Bronchial epithelial cell (primary cell): ENCODE measurements around the gene CLDN5. TPM values are rescaled to one million over a fixed set of nuclear protein-coding genes. Genes with fewer than 3 reads are reported as not detected.
A peak's percentile ranks its signal among the peaks of the same experiment; 100 is the strongest.

Source experiments
- DNase-seq: peaks from one replicate; pipeline ENCODE4 v3.0.0-alpha.2; 2010; ENCODE audit warnings: low read depth
- FAIRE-seq: peaks from 2 replicates; lab custom pipeline; 2011; peaks lifted over from hg19 to GRCh38; lab: Jason Lieb, UNC
- H3K27me3 ChIP-seq: 2 replicates; pipeline ENCODE4 v1.5.1; 2011; ENCODE audit warnings: low read length; ENCODE audit not compliant: control insufficient read depth, insufficient read depth
- H3K36me3 ChIP-seq: 2 replicates; pipeline ENCODE4 v1.5.1; 2011; ENCODE audit warnings: low read length; ENCODE audit not compliant: control insufficient read depth, insufficient read depth
- H3K4me3 ChIP-seq: 2 replicates; pipeline ENCODE4 v1.5.1; 2011; ENCODE audit warnings: mild to moderate bottlenecking, low read depth, low read length, control low read depth
- CTCF ChIP-seq: IDR thresholded peaks from 2 replicates; pipeline ENCODE4 v1.5.1; 2011; ENCODE audit warnings: mild to moderate bottlenecking, moderate library complexity, low read length, control low read depth, inconsistent platforms; ENCODE audit not compliant: insufficient read depth, severe bottlenecking
- total RNA-seq: library from RNA; depleted of rRNA; stranded (reverse); fragments of >200 nt; gene quantifications from 2 replicates; pipeline ENCODE4 v1.2.1, GENCODE V29; 2014

Gene CLDN5
- total RNA-seq, 1 donor from 2014 or later, result 2.4 TPM

GRCh38 chr22:19525116-19525660 is 978 bp upstream of the CLDN5 start:
- TF ChIP-seq CTCF, result no peak
- FAIRE-seq, result no peak
- Histone ChIP-seq H3K4me3 (no peak overlapping the region), H3K36me3 (no peaks in the 10 kb centered on the region), H3K27me3 (peaks cover 11% of the 10 kb centered on the region)
- no peak for DNase-seq

GRCh38 chr22:19523240-19524169 is 705 bp downstream of the CLDN5 start:
- no peaks in the 10 kb centered on the region for H3K36me3 ChIP-seq
- TF ChIP-seq CTCF, result peak; percentile 17
- FAIRE-seq, result no peak
- DNase-seq, result no peak
- H3K27me3 ChIP-seq, result peaks cover 11% of the 10 kb centered on the region
- H3K4me3 ChIP-seq, result peak overlapping the region; percentile 24

- no peak for DNase-seq
- H3K4me3 ChIP-seq, result no peak overlapping the region
Measured at GRCh38 chr22:19522881-19523239, 1.4 kb downstream of the CLDN5 start.

GRCh38 chr22:19522190-19522880 is 1.9 kb downstream of the CLDN5 start:
- DNase-seq, result no peak
- no peak for TF ChIP-seq CTCF
- peaks cover 11% of the 10 kb centered on the region for H3K27me3 ChIP-seq
- no peaks in the 10 kb centered on the region for H3K36me3 ChIP-seq
- H3K4me3 ChIP-seq, result no peak overlapping the region
- FAIRE-seq, result no peak

More at GRCh38 chr22:19522881-19523239, 1.4 kb downstream of the CLDN5 start:
- Histone ChIP-seq H3K27me3 (peaks cover 11% of the 10 kb centered on the region), H3K36me3 (no peaks in the 10 kb centered on the region)
- TF ChIP-seq CTCF, result no peak
- no peak for FAIRE-seq

- FAIRE-seq (no peak), DNase-seq (no peak)
- no peaks in the 10 kb centered on the region for H3K36me3 ChIP-seq
- H3K27me3 ChIP-seq, result peaks cover 9% of the 10 kb centered on the region
- no peak for TF ChIP-seq CTCF
- no peak overlapping the region for H3K4me3 ChIP-seq
Measured at GRCh38 chr22:19520566-19521305, 3.5 kb downstream of the CLDN5 start.
